Iris pigment epithelial cell (primary cell): Measurements from ENCODE around the gene PAPSS2.

Experiments
- DNase-seq: peaks from one replicate; pipeline ENCODE4 v3.0.0-alpha.2; 2011; ENCODE audit warnings: low read depth

Gene PAPSS2

GRCh38 chr10:87671139-87671815 lies 11.6 kb downstream of the PAPSS2 start:
- peak; percentile 53 for DNase-seq

GRCh38 chr10:87672551-87672950 lies 12.9 kb downstream of the PAPSS2 start:
- DNase-seq = no peak

- DNase-seq = peak; percentile 80
Measured at GRCh38 chr10:87674943-87675342, 15.3 kb downstream of the PAPSS2 start.

GRCh38 chr10:87675396-87676376 lies 16.0 kb downstream of the PAPSS2 start:
- DNase-seq = peak; percentile 91

- DNase-seq = no peak
Measured at GRCh38 chr10:87677595-87677994, 17.9 kb downstream of the PAPSS2 start.

GRCh38 chr10:87678302-87678701 lies 18.6 kb downstream of the PAPSS2 start:
- no peak for DNase-seq

GRCh38 chr10:87683356-87683755 lies 23.7 kb downstream of the PAPSS2 start:
- no peak for DNase-seq

- no peak for DNase-seq
Measured at GRCh38 chr10:87684001-87684638, 24.4 kb downstream of the PAPSS2 start.

GRCh38 chr10:87685832-87686574 lies 26.3 kb downstream of the PAPSS2 start:
- no peak for DNase-seq

GRCh38 chr10:87691506-87692070 lies 31.9 kb downstream of the PAPSS2 start:
- no peak for DNase-seq

GRCh38 chr10:87692956-87693484 lies 33.3 kb downstream of the PAPSS2 start:
- no peak for DNase-seq

- no peak for DNase-seq
Measured at GRCh38 chr10:87694011-87694794, 34.5 kb downstream of the PAPSS2 start.

GRCh38 chr10:87695074-87695473 lies 35.4 kb downstream of the PAPSS2 start:
- DNase-seq = no peak

GRCh38 chr10:87696922-87697745 lies 37.5 kb downstream of the PAPSS2 start:
- no peak for DNase-seq

GRCh38 chr10:87700031-87700796 lies 40.5 kb downstream of the PAPSS2 start:
- peak; percentile 71 for DNase-seq

GRCh38 chr10:87702260-87702972 lies 42.7 kb downstream of the PAPSS2 start:
- no peak for DNase-seq

GRCh38 chr10:87702973-87703294 lies 43.3 kb downstream of the PAPSS2 start:
- DNase-seq = no peak

GRCh38 chr10:87703771-87704170 lies 44.1 kb downstream of the PAPSS2 start:
- no peak for DNase-seq
